GM11168 (cell line): ENCODE data around the gene BRD4.

Experiments used
- in situ Hi-C: fragments of 300-500 bp; cut with MboI; formaldehyde crosslinking; loops from one replicate; pipeline ENCODE4 v1.12.0; 2022; ENCODE audit warnings: low sequenced_read_pairs; ENCODE audit not compliant: unreplicated experiment

BRD4 gene

GRCh38 chr19:15238639-15239155 lies 93.6 kb downstream of the BRD4 start:
- in situ Hi-C loops: no loop called here

GRCh38 chr19:15237759-15238638 lies 94.3 kb downstream of the BRD4 start:
- in situ Hi-C loops: no loop called here

GRCh38 chr19:15236886-15237285 lies 95.5 kb downstream of the BRD4 start:
- in situ Hi-C loops: no loop called here

GRCh38 chr19:15235781-15236180 lies 96.6 kb downstream of the BRD4 start:
- in situ Hi-C loops: no loop called here

GRCh38 chr19:15234431-15235130 lies 97.8 kb downstream of the BRD4 start:
- in situ Hi-C loops: no loop called here

GRCh38 chr19:15231271-15231670 lies 101.1 kb downstream of the BRD4 start:
- in situ Hi-C loops: no loop called here

- in situ Hi-C loops: no loop called here
These were observed 105.1 kb downstream of the BRD4 start for GRCh38 chr19:15227261-15227660.

GRCh38 chr19:15225760-15226159 lies 106.6 kb downstream of the BRD4 start:
- in situ Hi-C loops: no loop called here

GRCh38 chr19:15223649-15224361 lies 108.5 kb downstream of the BRD4 start:
- in situ Hi-C loops: no loop called here

- in situ Hi-C loops: no loop called here
These were observed 109.3 kb downstream of the BRD4 start for GRCh38 chr19:15222738-15223648.

- in situ Hi-C loops: no loop called here
These were observed 111.5 kb downstream of the BRD4 start for GRCh38 chr19:15220833-15221232.

- in situ Hi-C loops: no loop called here
These were observed 113.8 kb downstream of the BRD4 start for GRCh38 chr19:15218501-15218900.

GRCh38 chr19:15216363-15216762 lies 116.0 kb downstream of the BRD4 start:
- in situ Hi-C loops: no loop called here

GRCh38 chr19:15213715-15214381 lies 118.5 kb downstream of the BRD4 start:
- in situ Hi-C loops: no loop called here

GRCh38 chr19:15212711-15213110 lies 119.6 kb downstream of the BRD4 start:
- in situ Hi-C loops: no loop called here

- in situ Hi-C loops: no loop called here
These were observed 122.0 kb downstream of the BRD4 start for GRCh38 chr19:15210323-15210781.

GRCh38 chr19:15201374-15202023 lies 130.8 kb downstream of the BRD4 start:
- in situ Hi-C loops: no loop called here

- in situ Hi-C loops: no loop called here
These were observed 131.6 kb downstream of the BRD4 start, which contains the start of gene NOTCH3 for GRCh38 chr19:15200553-15201364. NOTCH3 (minus strand) TSS chr19:15200995; CDS start chr19:15200905, 90 bp downstream.
